Astrocyte of the spinal cord (primary cell): ENCODE data around the gene GARNL3.

Source experiments
- DNase-seq: peaks from one replicate; pipeline ENCODE4 v3.0.0; 2011; ENCODE audit warnings: low read depth, low spot score
- H3K4me3 ChIP-seq: 2 replicates; pipeline ENCODE4 v1.5.1; 2011; ENCODE audit warnings: low read depth, mild to moderate bottlenecking, low read length, moderate library complexity
- in situ Hi-C: cut with HindIII; loops from 2 replicates; pipeline ENCODE4 v1.10.0; 2017; ENCODE audit warnings: low sequenced_read_pairs
- TF ChIP-seq, protein P1 (sequence below): IDR thresholded peaks from 2 replicates; pipeline ENCODE4 v1.5.1; 2012; ENCODE audit warnings: low read depth, mild to moderate bottlenecking, low read length, inconsistent platforms

Gene GARNL3

DNA sequence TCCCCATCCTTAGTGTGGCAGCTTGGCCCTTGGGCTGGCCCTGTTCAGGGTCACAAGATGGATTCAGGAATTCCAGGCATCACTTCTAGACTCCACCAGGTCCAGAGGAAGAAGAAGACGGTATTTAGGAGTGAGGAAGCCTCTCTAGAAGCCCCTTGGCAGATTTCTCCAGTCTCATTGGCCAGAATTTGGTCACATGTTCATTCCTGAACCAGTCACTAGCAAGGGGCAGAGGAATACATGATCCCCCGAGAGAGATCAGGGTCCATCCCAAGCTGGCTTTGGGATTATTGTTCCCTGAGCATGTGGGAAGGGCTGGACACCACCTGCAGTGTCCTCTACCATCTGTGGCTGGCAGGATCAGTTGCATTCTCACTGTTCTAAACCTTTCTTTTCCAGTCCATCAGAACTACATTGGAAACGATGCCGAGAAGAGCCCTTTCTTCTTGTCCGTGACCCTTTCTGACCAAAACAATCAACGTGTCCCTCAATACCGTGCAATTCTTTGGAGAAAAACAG is 48.5 kb downstream of the GARNL3 start:
- no peak for DNase-seq
- in situ Hi-C loops, result no loop called here
- TF ChIP-seq, protein P1, sequence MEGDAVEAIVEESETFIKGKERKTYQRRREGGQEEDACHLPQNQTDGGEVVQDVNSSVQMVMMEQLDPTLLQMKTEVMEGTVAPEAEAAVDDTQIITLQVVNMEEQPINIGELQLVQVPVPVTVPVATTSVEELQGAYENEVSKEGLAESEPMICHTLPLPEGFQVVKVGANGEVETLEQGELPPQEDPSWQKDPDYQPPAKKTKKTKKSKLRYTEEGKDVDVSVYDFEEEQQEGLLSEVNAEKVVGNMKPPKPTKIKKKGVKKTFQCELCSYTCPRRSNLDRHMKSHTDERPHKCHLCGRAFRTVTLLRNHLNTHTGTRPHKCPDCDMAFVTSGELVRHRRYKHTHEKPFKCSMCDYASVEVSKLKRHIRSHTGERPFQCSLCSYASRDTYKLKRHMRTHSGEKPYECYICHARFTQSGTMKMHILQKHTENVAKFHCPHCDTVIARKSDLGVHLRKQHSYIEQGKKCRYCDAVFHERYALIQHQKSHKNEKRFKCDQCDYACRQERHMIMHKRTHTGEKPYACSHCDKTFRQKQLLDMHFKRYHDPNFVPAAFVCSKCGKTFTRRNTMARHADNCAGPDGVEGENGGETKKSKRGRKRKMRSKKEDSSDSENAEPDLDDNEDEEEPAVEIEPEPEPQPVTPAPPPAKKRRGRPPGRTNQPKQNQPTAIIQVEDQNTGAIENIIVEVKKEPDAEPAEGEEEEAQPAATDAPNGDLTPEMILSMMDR, result no peak
- no peak overlapping the region for H3K4me3 ChIP-seq

DNA sequence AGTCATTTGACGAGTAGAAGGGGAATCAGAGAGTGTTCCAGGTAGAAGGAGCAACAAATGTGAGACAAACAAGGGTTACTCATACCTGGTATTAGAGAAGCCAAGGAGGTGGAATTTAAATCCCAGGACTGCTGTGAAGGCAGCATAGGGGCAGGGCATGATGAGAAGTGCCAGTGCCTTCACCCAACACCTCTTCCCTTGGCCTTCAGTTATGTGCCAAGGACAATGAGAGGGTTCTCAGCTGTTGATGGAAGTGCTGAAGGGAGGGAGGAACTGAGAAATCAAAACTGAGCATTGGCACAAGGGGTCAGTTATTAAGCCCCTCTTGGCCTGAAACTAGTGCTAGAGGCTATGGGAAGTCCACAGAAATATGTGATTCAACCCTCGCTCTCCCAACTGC is 50.3 kb downstream of the GARNL3 start:
- no peak overlapping the region for H3K4me3 ChIP-seq
- TF ChIP-seq, protein P1, result no peak
- no peak for DNase-seq
- in situ Hi-C loops, result no loop called here

DNA sequence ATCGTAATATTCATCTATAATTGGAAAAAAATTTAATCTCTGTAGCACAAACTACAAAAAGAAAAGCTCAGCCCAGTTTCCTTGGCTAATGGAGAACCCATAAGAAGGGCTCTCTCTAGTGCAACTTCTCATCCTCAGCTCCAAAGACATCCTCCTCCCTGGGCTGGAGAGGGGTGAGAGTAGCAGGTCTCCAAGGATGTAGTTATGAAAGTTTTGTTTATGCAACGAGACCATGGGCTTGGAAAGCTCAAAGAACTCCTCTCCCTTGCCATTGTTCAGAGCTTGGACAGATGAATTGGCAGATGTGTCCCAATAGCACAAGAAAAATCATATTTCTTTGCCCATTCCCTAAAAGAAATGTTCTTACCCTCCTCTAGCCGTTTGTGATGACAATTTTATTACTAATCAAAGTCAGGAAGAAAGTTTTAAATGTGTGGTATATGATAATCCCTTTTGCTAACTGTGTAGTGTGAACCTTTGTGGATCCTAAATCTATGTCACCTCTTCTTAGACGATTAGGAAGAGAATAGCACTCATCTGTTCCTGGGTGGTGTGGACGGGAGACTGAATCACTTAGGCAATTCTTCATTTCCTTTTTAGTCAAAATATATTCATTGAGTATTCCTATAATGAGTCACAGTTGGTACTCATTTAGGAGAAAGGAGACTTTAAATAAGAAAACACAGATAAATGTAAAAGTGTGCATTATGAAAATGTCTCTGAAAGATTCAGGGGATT is 52.2 kb downstream of the GARNL3 start:
- TF ChIP-seq, protein P1, result no peak
- DNase-seq, result no peak
- in situ Hi-C loops, result no loop called here

GRCh38 chr9:127318651-127319167 is 54.1 kb downstream of the GARNL3 start:
- TF ChIP-seq, protein P1, result no peak
- in situ Hi-C loops, result no loop called here
- peak; percentile 37 for DNase-seq
- no peak overlapping the region for H3K4me3 ChIP-seq

More for the DNA sequence above, 52.2 kb downstream of the GARNL3 start:
- H3K4me3 ChIP-seq, result no peak overlapping the region

DNA sequence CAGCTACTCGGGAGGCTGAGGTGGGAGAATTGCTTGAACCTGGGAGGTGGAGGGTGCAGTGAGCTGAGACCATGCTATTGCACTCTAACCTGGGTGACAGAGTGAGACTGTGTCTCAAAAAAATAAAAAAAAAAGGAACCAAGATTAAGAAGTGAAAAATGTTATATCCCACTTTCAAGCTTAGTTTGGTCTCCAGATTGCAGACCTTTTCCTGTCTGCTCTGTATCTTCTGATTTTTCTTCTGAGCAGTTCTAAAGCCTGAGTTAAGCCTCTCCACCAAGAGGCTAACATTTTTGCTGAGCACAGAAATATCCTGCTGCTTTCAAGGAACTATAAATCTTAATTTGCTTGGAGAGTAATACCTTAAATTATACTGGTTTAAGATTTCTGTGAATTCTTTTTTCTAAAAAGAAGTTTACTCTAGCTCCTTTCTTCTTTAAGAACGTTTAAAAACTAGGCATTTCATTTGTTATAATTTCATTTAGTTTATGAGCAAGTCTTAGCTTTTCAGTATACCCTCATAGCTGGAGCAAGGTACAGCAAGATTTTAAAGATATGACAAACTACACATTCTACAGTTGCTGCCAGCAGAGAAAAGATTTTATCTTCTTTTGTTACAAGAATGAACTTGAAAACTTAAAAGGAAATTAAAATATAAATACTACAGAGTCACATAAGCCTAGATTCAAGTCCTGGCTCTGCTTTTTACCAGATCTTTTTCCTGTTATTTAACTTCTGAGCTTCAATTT is 55.0 kb downstream of the GARNL3 start:
- DNase-seq, result no peak
- H3K4me3 ChIP-seq, result no peak overlapping the region
- in situ Hi-C loops, result no loop called here
- TF ChIP-seq, protein P1, result no peak

DNA sequence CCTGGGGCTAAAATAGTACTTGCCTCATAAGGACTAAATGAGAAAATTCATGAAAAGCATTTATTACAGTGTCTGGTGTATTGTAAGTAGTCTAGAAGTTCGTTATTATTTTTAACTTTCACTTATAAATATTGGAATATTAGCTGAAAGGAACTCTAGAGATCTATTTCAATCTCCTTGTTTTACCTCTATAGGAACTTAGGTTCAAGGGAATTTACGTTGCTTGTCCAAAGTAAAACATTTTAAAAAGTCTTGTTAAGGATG is 55.5 kb downstream of the GARNL3 start:
- H3K4me3 ChIP-seq, result no peak overlapping the region
- in situ Hi-C loops, result no loop called here
- TF ChIP-seq, protein P1, result no peak
- no peak for DNase-seq
